Esophagus squamous epithelium (tissue), 4 donors: ENCODE results near the gene C1QTNF1.

ENCODE experiments used
- POLR2A ChIP-seq, 4 donors: fragments of 450-650 bp; IDR thresholded peaks; one replicate each; pipeline ENCODE4 v1.6.1; 2017; ENCODE audit warnings: antibody characterized with exemption in 4 of 4, mild to moderate bottlenecking in 4 of 4, moderate library complexity in 3 of 4
- TF ChIP-seq, protein P1 (sequence below), 6 experiments: fragments of 450-650 bp in 4 of 6; fragments of 200-600 bp in 2 of 6; sonication (generic) in 2 of 6; IDR thresholded peaks; one replicate each; pipeline ENCODE4 v1.5.1; 2016 to 2019; ENCODE audit warnings: antibody characterized with exemption in 6 of 6, mild to moderate bottlenecking in 4 of 6, moderate library complexity in 4 of 6

DNA sequence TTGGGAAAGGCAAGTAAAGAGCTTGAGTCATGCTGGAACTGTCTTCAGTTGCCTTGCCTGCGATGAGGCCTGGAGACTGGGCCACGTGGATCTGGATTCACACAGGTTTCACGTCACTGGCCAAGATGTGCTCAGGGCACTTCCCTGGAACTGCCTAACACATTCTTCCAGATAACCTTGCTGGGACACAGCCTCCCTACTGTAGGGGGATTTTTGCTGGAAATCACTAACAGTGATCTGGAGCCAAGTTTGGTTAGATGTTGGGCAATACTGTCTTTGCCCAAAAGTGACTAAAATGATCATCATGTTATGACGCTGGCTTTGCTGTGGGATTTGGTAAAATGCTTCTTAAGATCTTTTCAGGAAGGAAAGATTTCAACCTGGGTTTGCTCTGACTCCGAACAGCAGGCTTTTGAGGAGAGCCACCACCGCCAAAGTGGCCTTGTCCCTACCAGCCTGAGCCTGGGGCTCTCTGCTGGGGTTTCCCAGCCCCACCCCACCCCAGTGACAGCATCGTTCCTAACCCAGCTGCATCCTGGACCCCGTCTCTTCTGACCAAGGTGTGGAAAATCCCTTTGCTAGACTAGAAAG lies 14.7 kb downstream of the C1QTNF1 start:
- TF ChIP-seq, protein P1, sequence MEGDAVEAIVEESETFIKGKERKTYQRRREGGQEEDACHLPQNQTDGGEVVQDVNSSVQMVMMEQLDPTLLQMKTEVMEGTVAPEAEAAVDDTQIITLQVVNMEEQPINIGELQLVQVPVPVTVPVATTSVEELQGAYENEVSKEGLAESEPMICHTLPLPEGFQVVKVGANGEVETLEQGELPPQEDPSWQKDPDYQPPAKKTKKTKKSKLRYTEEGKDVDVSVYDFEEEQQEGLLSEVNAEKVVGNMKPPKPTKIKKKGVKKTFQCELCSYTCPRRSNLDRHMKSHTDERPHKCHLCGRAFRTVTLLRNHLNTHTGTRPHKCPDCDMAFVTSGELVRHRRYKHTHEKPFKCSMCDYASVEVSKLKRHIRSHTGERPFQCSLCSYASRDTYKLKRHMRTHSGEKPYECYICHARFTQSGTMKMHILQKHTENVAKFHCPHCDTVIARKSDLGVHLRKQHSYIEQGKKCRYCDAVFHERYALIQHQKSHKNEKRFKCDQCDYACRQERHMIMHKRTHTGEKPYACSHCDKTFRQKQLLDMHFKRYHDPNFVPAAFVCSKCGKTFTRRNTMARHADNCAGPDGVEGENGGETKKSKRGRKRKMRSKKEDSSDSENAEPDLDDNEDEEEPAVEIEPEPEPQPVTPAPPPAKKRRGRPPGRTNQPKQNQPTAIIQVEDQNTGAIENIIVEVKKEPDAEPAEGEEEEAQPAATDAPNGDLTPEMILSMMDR (IDR thresholded peaks at IDR 0.05), result no peak
- no peak for TF ChIP-seq POLR2A (IDR thresholded peaks at IDR 0.05)
